Measurements from ENCODE around the gene PSMD2. TPM values are rescaled to one million over a fixed set of nuclear protein-coding genes. Genes with fewer than 3 reads are reported as not detected.

The PSMD2 gene
- total RNA-seq, 2 experiments from 2014 or later = 207 to 209 TPM

DNA sequence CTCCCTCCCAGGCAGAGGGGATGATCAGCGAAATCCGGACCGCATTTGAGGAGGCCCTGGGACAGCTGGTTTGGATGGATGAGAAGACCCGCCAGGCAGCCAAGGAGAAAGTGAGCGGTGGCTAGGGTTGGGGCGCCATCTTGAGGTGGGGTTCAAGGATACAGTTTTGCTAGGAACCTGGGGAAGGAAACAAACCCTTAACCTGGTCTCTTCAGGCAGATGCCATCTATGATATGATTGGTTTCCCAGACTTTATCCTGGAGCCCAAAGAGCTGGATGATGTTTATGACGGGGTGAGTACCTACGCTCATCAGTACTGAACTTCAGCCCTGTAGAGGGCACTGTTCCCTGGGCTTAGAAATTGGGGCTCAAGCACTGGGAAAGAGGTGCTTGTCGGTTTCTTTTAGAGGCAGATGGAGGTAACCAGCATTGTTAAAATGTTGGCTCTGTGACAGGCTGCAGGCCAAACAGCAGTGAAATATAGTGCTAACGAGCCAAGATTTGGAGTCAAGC is 9.6 kb upstream of the PSMD2 start:
- H3K27me3 Mint-ChIP-seq (ENCODE audit: low read depth) = peaks cover 8% of the 10 kb centered on the region
- H3K4me1 Mint-ChIP-seq (ENCODE audit: low read depth) = peaks cover 2% of the 10 kb centered on the region
- no peaks in the 10 kb centered on the region for H3K9me3 Mint-ChIP-seq (ENCODE audit: insufficient read depth)
- no peak overlapping the region for H3K4me3 Mint-ChIP-seq
- peak; percentile 77 for ATAC-seq
- H3K27ac Mint-ChIP-seq = no peak overlapping the region
- H3K36me3 Mint-ChIP-seq (ENCODE audit: low read depth) = no peaks in the 10 kb centered on the region
- ChIA-PET POLR2A (no interaction called here), CTCF (interaction anchor here (1.0 to 4.1 kb wide), 9 partner anchors 27 to 405 kb away, joined by 3 to 33 read pairs (median 3); partner anchors contain the start of genes EEF1AKMT4 and PARL)
- peak; percentile 77 for DNase-seq

- POLR2A ChIA-PET = no interaction called here
Observed at GRCh38 chr3:184290331-184290730, 8.7 kb upstream of the PSMD2 start.

GRCh38 chr3:184291044-184291737 is 7.8 kb upstream of the PSMD2 start:
- H3K4me3 Mint-ChIP-seq = no peak overlapping the region
- ChIA-PET POLR2A (no interaction called here), CTCF (interaction anchor here (1.3 to 4.1 kb wide), 3 partner anchors 38 to 64 kb away, joined by 3 to 33 read pairs (median 3); no protein-coding TSS in a partner anchor)
- no peak for ATAC-seq
- H3K4me1 Mint-ChIP-seq (ENCODE audit: low read depth) = peaks cover 2% of the 10 kb centered on the region
- no peaks in the 10 kb centered on the region for H3K36me3 Mint-ChIP-seq (ENCODE audit: low read depth)
- no peak for DNase-seq
- peaks cover 11% of the 10 kb centered on the region for H3K27me3 Mint-ChIP-seq (ENCODE audit: low read depth)
- H3K27ac Mint-ChIP-seq = no peak overlapping the region
- no peaks in the 10 kb centered on the region for H3K9me3 Mint-ChIP-seq (ENCODE audit: insufficient read depth)

More at GRCh38 chr3:184290331-184290730, 8.7 kb upstream of the PSMD2 start:
- Mint-ChIP-seq H3K27me3 (ENCODE audit: low read depth) (peaks cover 14% of the 10 kb centered on the region), H3K9me3 (ENCODE audit: insufficient read depth) (no peaks in the 10 kb centered on the region), H3K4me1 (ENCODE audit: low read depth) (peaks cover 2% of the 10 kb centered on the region), H3K36me3 (ENCODE audit: low read depth) (no peaks in the 10 kb centered on the region), H3K4me3 (no peak overlapping the region), H3K27ac (no peak overlapping the region)
- DNase-seq (no peak), ATAC-seq (no peak)
- CTCF ChIA-PET = interaction anchor here (1.2 to 4.1 kb wide), 3 partner anchors 28 to 63 kb away, joined by 3 to 33 read pairs (median 3); no protein-coding TSS in a partner anchor

DNA sequence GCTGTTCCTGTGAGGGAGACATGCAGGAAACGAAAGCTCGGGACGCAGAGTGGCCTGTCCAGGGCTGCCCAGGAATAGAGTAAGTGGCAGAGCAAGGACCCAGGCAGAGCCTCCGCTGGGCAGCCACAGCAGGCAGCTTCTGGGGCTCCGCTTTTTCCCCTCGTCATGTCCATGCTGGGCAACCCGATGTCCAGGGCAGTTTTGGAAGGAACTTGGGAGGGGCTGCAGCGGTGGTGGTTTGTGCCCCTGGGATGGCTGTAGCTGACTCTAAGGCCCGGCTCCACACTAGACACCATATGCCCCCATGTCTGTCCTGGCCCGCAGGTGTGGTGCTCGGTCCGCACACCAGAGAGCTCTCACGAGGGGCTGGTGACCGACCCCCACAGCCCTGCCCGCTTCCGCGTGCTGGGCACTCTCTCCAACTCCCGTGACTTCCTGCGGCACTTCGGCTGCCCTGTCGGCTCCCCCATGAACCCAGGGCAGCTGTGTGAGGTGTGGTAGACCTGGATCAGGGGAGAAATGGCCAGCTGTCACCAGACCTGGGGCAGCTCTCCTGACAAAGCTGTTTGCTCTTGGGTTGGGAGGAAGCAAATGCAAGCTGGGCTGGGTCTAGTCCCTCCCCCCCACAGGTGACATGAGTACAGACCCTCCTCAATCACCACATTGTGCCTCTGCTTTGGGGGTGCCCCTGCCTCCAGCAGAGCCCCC is 7.1 kb upstream of the PSMD2 start:
- ATAC-seq = no peak
- ChIA-PET CTCF (interaction anchor here (1.3 to 4.1 kb wide), 2 partner anchors 39 to 65 kb away, joined by 3 to 33 read pairs; no protein-coding TSS in a partner anchor), POLR2A (no interaction called here)
- peaks cover 2% of the 10 kb centered on the region for H3K4me1 Mint-ChIP-seq (ENCODE audit: low read depth)
- no peaks in the 10 kb centered on the region for H3K36me3 Mint-ChIP-seq (ENCODE audit: low read depth)
- H3K27ac Mint-ChIP-seq = no peak overlapping the region
- no peaks in the 10 kb centered on the region for H3K9me3 Mint-ChIP-seq (ENCODE audit: insufficient read depth)
- no peak overlapping the region for H3K4me3 Mint-ChIP-seq
- H3K27me3 Mint-ChIP-seq (ENCODE audit: low read depth) = peaks cover 10% of the 10 kb centered on the region
- no peak for DNase-seq

- Mint-ChIP-seq H3K4me3 (no peak overlapping the region), H3K36me3 (ENCODE audit: low read depth) (peaks cover 12% of the 10 kb centered on the region), H3K27ac (no peak overlapping the region), H3K27me3 (ENCODE audit: low read depth) (peaks cover 11% of the 10 kb centered on the region), H3K9me3 (ENCODE audit: insufficient read depth) (no peaks in the 10 kb centered on the region), H3K4me1 (ENCODE audit: low read depth) (peaks cover 21% of the 10 kb centered on the region)
- DNase-seq (no peak), ATAC-seq (no peak)
- CTCF ChIA-PET = interaction anchor here (1.4 to 3.6 kb wide), 2 partner anchors 68 to 411 kb away, joined by 3 to 11 read pairs; partner anchors contain the start of gene PARL
- POLR2A ChIA-PET = no interaction called here
Observed at GRCh38 chr3:184295771-184296170, 3.3 kb upstream of the PSMD2 start.

- DNase-seq (no peak), ATAC-seq (no peak)
- no peak overlapping the region for H3K4me3 Mint-ChIP-seq
- H3K4me1 Mint-ChIP-seq (ENCODE audit: low read depth) = peaks cover 25% of the 10 kb centered on the region
- CTCF ChIA-PET = no interaction called here
- H3K27me3 Mint-ChIP-seq (ENCODE audit: low read depth) = peaks cover 11% of the 10 kb centered on the region
- POLR2A ChIA-PET = no interaction called here
- peaks cover 17% of the 10 kb centered on the region for H3K36me3 Mint-ChIP-seq (ENCODE audit: low read depth)
- no peak overlapping the region for H3K27ac Mint-ChIP-seq
- H3K9me3 Mint-ChIP-seq (ENCODE audit: insufficient read depth) = no peaks in the 10 kb centered on the region
Observed at GRCh38 chr3:184296616-184297015, 2.4 kb upstream of the PSMD2 start.

GRCh38 chr3:184299488-184300377 is 692 bp downstream of the PSMD2 start:
- Mint-ChIP-seq H3K4me3 (peak overlapping the region; percentile 95), H3K36me3 (ENCODE audit: low read depth) (peaks cover 46% of the 10 kb centered on the region), H3K9me3 (ENCODE audit: insufficient read depth) (no peaks in the 10 kb centered on the region), H3K27ac (peak overlapping the region; percentile 87), H3K27me3 (ENCODE audit: low read depth) (peaks cover 7% of the 10 kb centered on the region), H3K4me1 (ENCODE audit: low read depth) (peaks cover 27% of the 10 kb centered on the region)
- CTCF ChIA-PET = interaction anchor here (1.6 kb wide), 1 partner anchor 16 kb away, joined by 4 read pairs; no protein-coding TSS in a partner anchor
- no peak for ATAC-seq
- DNase-seq = no peak
- POLR2A ChIA-PET = interaction anchor here (0.9 to 1.1 kb wide), 2 partner anchors 16 to 319 kb away, joined by 3 read pairs; no protein-coding TSS in a partner anchor

DNA sequence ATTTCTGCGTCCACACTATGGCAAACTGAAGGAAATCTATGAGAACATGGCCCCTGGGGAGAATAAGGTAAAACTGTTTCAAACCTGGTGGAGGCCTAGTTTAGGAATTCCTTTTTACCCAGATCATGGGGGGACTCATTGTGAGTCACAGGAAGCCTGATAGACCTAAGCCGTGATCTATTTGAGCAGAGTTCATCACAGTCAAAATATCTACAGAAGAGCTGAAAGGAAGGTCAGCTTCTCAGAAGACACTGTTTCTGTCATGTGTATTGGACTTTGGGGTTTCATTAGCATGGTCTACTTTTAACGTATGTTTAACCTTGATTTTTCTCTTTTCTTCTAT is 1.3 kb downstream of the PSMD2 start:
- H3K27me3 Mint-ChIP-seq (ENCODE audit: low read depth) = peaks cover 3% of the 10 kb centered on the region
- H3K9me3 Mint-ChIP-seq (ENCODE audit: insufficient read depth) = no peaks in the 10 kb centered on the region
- POLR2A ChIA-PET = interaction anchor here (1.2 kb wide), 1 partner anchor 15 kb away, joined by 6 read pairs; no protein-coding TSS in a partner anchor
- no peak for ATAC-seq
- no peak overlapping the region for H3K27ac Mint-ChIP-seq
- CTCF ChIA-PET = interaction anchor here (1.6 kb wide), 1 partner anchor 16 kb away, joined by 4 read pairs; no protein-coding TSS in a partner anchor
- peaks cover 49% of the 10 kb centered on the region for H3K36me3 Mint-ChIP-seq (ENCODE audit: low read depth)
- DNase-seq = no peak
- peak overlapping the region; percentile 95 for H3K4me3 Mint-ChIP-seq
- peaks cover 27% of the 10 kb centered on the region for H3K4me1 Mint-ChIP-seq (ENCODE audit: low read depth)

- peak; percentile 59 for ATAC-seq
- H3K4me1 Mint-ChIP-seq (ENCODE audit: low read depth) = peaks cover 8% of the 10 kb centered on the region
- H3K9me3 Mint-ChIP-seq (ENCODE audit: insufficient read depth) = no peaks in the 10 kb centered on the region
- no peak overlapping the region for H3K4me3 Mint-ChIP-seq
- ChIA-PET CTCF (interaction anchor here (0.8 to 1.8 kb wide), 5 partner anchors 8 to 66 kb away, joined by 3 to 6 read pairs (median 4); no protein-coding TSS in a partner anchor), POLR2A (interaction anchor here (1.1 kb wide), 1 partner anchor 10 kb away, joined by 6 read pairs; no protein-coding TSS in a partner anchor)
- peaks cover 80% of the 10 kb centered on the region for H3K36me3 Mint-ChIP-seq (ENCODE audit: low read depth)
- H3K27ac Mint-ChIP-seq = no peak overlapping the region
- H3K27me3 Mint-ChIP-seq (ENCODE audit: low read depth) = no peaks in the 10 kb centered on the region
- DNase-seq = no peak
Observed at GRCh38 chr3:184305577-184305976, 6.5 kb downstream of the PSMD2 start.

GRCh38 chr3:184306341-184306972 is 7.4 kb downstream of the PSMD2 start:
- Mint-ChIP-seq H3K9me3 (ENCODE audit: insufficient read depth) (no peaks in the 10 kb centered on the region), H3K4me3 (no peak overlapping the region), H3K27me3 (ENCODE audit: low read depth) (no peaks in the 10 kb centered on the region), H3K27ac (no peak overlapping the region), H3K4me1 (ENCODE audit: low read depth) (peaks cover 3% of the 10 kb centered on the region), H3K36me3 (ENCODE audit: low read depth) (peaks cover 75% of the 10 kb centered on the region)
- ChIA-PET CTCF (interaction anchor here (0.8 to 1.8 kb wide), 5 partner anchors 9 to 65 kb away, joined by 3 to 6 read pairs (median 4); no protein-coding TSS in a partner anchor), POLR2A (interaction anchor here (1.1 kb wide), 1 partner anchor 9 kb away, joined by 6 read pairs; no protein-coding TSS in a partner anchor)
- no peak for ATAC-seq
- no peak for DNase-seq

GRCh38 chr3:184307915-184308314 is 8.9 kb downstream of the PSMD2 start:
- ATAC-seq (no peak), DNase-seq (no peak)
- ChIA-PET POLR2A (no interaction called here), CTCF (no interaction called here)
- no peak overlapping the region for H3K4me3 Mint-ChIP-seq
- H3K4me1 Mint-ChIP-seq (ENCODE audit: low read depth) = no peaks in the 10 kb centered on the region
- no peaks in the 10 kb centered on the region for H3K27me3 Mint-ChIP-seq (ENCODE audit: low read depth)
- no peaks in the 10 kb centered on the region for H3K9me3 Mint-ChIP-seq (ENCODE audit: insufficient read depth)
- H3K36me3 Mint-ChIP-seq (ENCODE audit: low read depth) = peaks cover 61% of the 10 kb centered on the region
- no peak overlapping the region for H3K27ac Mint-ChIP-seq
